Thoracic aorta (tissue), 2 donors: Measurements from ENCODE around the gene HDAC11. TPM values are rescaled to one million over a fixed set of nuclear protein-coding genes. Genes with fewer than 3 reads are reported as not detected.

Source experiments
- ATAC-seq: fragments of 150-250 bp; one replicate; pipeline ENCODE4 v1.8.0; 2017; ENCODE audit warnings: low read depth; ENCODE audit not compliant: insufficient number of reproducible peaks, low FRiP score
- DNase-seq: peaks from one replicate; pipeline ENCODE4 v3.0.0-alpha.2; 2020; ENCODE audit warnings: low spot score
- H3K27ac ChIP-seq, 2 donors: fragments of 200-600 bp; sonication (generic); 1 replicate in 1 of 2; 2 replicates in 1 of 2; pipeline ENCODE4 v1.5.1; 2016; ENCODE audit warnings: mild to moderate bottlenecking in 2 of 2, moderate library complexity in 2 of 2
- H3K27me3 ChIP-seq: fragments of 200-600 bp; sonication (generic); replicated peaks from 2 replicates; pipeline ENCODE4 v1.6.0; 2016; ENCODE audit warnings: mild to moderate bottlenecking; ENCODE audit not compliant: insufficient read depth
- H3K36me3 ChIP-seq: fragments of 200-600 bp; sonication (generic); one replicate; pipeline ENCODE4 v1.5.1; 2016
- H3K4me1 ChIP-seq, 2 donors: fragments of 200-600 bp; sonication (generic); 1 replicate in 1 of 2; 2 replicates in 1 of 2; pipeline versions ENCODE4 v1.5.1 to v1.6.0; 2016; ENCODE audit warnings: low read depth in 2 of 2, mild to moderate bottlenecking in 1 of 2; ENCODE audit not compliant: control insufficient read depth in 1 of 2
- H3K4me3 ChIP-seq: fragments of 200-600 bp; sonication (generic); 2 replicates; pipeline ENCODE4 v1.5.1; 2016; ENCODE audit warnings: mild to moderate bottlenecking
- H3K9me3 ChIP-seq: fragments of 200-600 bp; sonication (generic); 2 replicates; pipeline ENCODE4 v1.5.1; 2016
- CTCF ChIP-seq: fragments of 200-600 bp; sonication (generic); IDR thresholded peaks from one replicate; pipeline ENCODE4 v1.5.1; 2019; ENCODE audit warnings: antibody characterized with exemption
- total RNA-seq, 2 donors: library from RNA; depleted of rRNA; stranded (reverse); fragments of >200 nt; gene quantifications; one replicate each; pipeline versions ENCODE4 v1.1.0 to v1.2.3, GENCODE V29; 2016

The HDAC11 gene
- total RNA-seq, 2 donors from 2014 or later = 15.8 to 17.4 TPM

- no peaks in the 10 kb centered on the region for H3K36me3 ChIP-seq
- no peak overlapping the region for H3K27ac ChIP-seq
- H3K27me3 ChIP-seq = no peaks in the 10 kb centered on the region
- H3K4me3 ChIP-seq = no peak overlapping the region
- no peaks in the 10 kb centered on the region for H3K4me1 ChIP-seq
- DNase-seq = no peak
- ATAC-seq = no peak
- no peak for TF ChIP-seq CTCF
- no peaks in the 10 kb centered on the region for H3K9me3 ChIP-seq
These were observed 14.8 kb upstream of the HDAC11 start for GRCh38 chr3:13465236-13465873.

- no peak for ATAC-seq
- no peaks in the 10 kb centered on the region for H3K4me1 ChIP-seq
- DNase-seq = no peak
- H3K27me3 ChIP-seq = no peaks in the 10 kb centered on the region
- H3K27ac ChIP-seq = no peak overlapping the region
- H3K36me3 ChIP-seq = no peaks in the 10 kb centered on the region
- no peak overlapping the region for H3K4me3 ChIP-seq
- no peaks in the 10 kb centered on the region for H3K9me3 ChIP-seq
- no peak for TF ChIP-seq CTCF
These were observed 13.3 kb upstream of the HDAC11 start for GRCh38 chr3:13466781-13467180.

GRCh38 chr3:13470894-13471574, 9.1 kb upstream of the HDAC11 start:
- H3K27ac ChIP-seq = no peak overlapping the region
- TF ChIP-seq CTCF = no peak
- H3K4me3 ChIP-seq = no peak overlapping the region
- no peaks in the 10 kb centered on the region for H3K27me3 ChIP-seq
- DNase-seq (no peak), ATAC-seq (no peak)
- H3K36me3 ChIP-seq = no peaks in the 10 kb centered on the region
- no peaks in the 10 kb centered on the region for H3K9me3 ChIP-seq
- H3K4me1 ChIP-seq = no peaks in the 10 kb centered on the region

GRCh38 chr3:13472286-13472685, 7.8 kb upstream of the HDAC11 start:
- DNase-seq = no peak
- no peak for TF ChIP-seq CTCF
- Histone ChIP-seq H3K27ac (no peak overlapping the region), H3K4me3 (no peak overlapping the region), H3K4me1 (no peaks in the 10 kb centered on the region), H3K27me3 (no peaks in the 10 kb centered on the region), H3K9me3 (no peaks in the 10 kb centered on the region), H3K36me3 (no peaks in the 10 kb centered on the region)
- no peak for ATAC-seq

- Histone ChIP-seq H3K4me1 (no peaks in the 10 kb centered on the region), H3K36me3 (no peaks in the 10 kb centered on the region), H3K27me3 (no peaks in the 10 kb centered on the region), H3K4me3 (no peak overlapping the region), H3K27ac (no peak overlapping the region), H3K9me3 (no peaks in the 10 kb centered on the region)
- ATAC-seq (no peak), DNase-seq (no peak)
- no peak for TF ChIP-seq CTCF
These were observed 7.1 kb upstream of the HDAC11 start for GRCh38 chr3:13473020-13473419.
